RWPE1 (cell line): Measurements from ENCODE around the gene FAM210A.
A peak's percentile ranks its signal among the peaks of the same experiment; 100 is the strongest.
"Not testable (repeated sequence)": the region's sequence is repeated elsewhere in the genome, so short reads cannot be mapped to it uniquely, and the experiment has no call there.

Experiments
- CTCF ChIA-PET: fragments of 350-600 bp; sonication (Branson Sonifier 250); formaldehyde crosslinking; extraction: SDS; loops from one replicate; lab custom pipeline; 2021; lab: Yijun Ruan, JAX
- POLR2A ChIA-PET: fragments of 400-600 bp; formaldehyde crosslinking; extraction: SDS; loops from one replicate; lab custom pipeline; 2020; ENCODE audit warnings: antibody characterized with exemption; ENCODE audit not compliant: low non-redundant PET; lab: Yijun Ruan, JAX
- DNase-seq: peaks from one replicate; pipeline ENCODE4 v3.0.0; 2012; ENCODE audit warnings: low spot score
- H3K27ac ChIP-seq: fragments of 450-650 bp; 2 replicates; pipeline ENCODE4 v1.5.1; 2017
- TF ChIP-seq, protein P1 (sequence below): fragments of 450-650 bp; conservative IDR thresholded peaks from 2 replicates; pipeline ENCODE4 v1.5.1; 2017; ENCODE audit warnings: low read depth, mild to moderate bottlenecking

FAM210A gene

DNA sequence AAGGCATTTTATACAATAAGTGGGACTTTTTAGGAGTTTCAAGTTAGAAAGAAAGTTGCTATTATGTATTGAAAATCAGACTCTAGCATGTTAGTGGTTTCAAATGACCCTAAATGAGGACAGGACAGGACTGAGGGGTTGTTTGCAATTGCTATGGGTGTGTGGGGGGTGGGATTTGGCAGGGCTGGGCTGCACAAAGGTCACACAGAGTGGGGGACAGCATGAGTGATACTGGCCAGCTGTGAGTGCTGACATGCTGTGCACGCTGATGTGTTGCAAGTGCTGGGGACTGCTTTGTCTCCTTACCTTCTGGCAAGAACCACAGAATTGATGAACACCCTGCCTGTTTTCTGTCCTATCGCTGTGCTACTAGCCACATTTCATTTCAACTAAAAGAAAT, 29.9 kb upstream of the FAM210A start:
- TF ChIP-seq, protein P1, sequence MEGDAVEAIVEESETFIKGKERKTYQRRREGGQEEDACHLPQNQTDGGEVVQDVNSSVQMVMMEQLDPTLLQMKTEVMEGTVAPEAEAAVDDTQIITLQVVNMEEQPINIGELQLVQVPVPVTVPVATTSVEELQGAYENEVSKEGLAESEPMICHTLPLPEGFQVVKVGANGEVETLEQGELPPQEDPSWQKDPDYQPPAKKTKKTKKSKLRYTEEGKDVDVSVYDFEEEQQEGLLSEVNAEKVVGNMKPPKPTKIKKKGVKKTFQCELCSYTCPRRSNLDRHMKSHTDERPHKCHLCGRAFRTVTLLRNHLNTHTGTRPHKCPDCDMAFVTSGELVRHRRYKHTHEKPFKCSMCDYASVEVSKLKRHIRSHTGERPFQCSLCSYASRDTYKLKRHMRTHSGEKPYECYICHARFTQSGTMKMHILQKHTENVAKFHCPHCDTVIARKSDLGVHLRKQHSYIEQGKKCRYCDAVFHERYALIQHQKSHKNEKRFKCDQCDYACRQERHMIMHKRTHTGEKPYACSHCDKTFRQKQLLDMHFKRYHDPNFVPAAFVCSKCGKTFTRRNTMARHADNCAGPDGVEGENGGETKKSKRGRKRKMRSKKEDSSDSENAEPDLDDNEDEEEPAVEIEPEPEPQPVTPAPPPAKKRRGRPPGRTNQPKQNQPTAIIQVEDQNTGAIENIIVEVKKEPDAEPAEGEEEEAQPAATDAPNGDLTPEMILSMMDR = no peak
- CTCF ChIA-PET = interaction anchor here (0.8 kb wide), 1 partner anchor 202 kb away, joined by 3 read pairs; no protein-coding TSS in a partner anchor
- POLR2A ChIA-PET = no interaction called here
- DNase-seq = no peak
- no peak overlapping the region for H3K27ac ChIP-seq

DNA sequence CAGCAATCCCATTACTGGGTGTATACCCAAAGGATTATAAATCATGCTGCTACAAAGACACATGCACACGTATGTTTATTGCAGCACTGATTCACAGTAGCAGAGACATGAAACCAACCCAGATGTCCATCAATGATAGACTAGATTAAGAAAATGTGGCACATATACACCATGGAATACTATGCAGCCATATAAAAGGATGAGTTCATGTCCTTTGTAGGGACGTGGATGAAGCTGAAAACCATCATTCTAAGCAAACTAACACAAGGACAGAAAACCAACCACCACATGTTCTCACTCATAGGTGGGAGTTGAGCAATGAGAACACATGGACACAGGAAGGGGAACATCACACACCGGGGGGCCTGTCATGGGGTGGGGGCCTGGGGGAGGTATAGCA, 25.2 kb upstream of the FAM210A start:
- CTCF ChIA-PET = not testable (repeated sequence)

DNA sequence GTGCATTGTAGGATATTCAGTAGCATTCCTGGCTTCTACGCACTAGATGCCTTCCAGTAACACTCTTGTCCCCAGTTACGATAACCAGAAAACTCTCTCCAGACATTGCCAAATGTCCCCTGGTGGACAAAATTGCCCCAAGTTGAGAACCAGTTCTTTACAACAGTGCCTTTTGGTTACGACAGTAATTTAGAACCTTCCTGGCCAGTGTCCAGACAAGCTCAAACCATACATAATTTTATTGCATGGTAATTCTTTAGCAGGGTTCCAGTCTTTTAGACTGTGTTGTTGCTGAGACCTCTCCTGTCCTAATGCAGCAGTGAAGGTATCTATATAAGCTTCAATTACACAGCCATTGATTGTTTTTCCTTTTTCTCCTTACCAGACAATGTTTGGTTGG, 20.3 kb upstream of the FAM210A start:
- ChIA-PET CTCF (no interaction called here), POLR2A (no interaction called here)
- TF ChIP-seq, protein P1 = no peak
- DNase-seq = no peak
- no peak overlapping the region for H3K27ac ChIP-seq

More for the DNA sequence above, 25.2 kb upstream of the FAM210A start:
- DNase-seq, H3K27ac ChIP-seq, POLR2A ChIA-PET: not testable (repeated sequence)

DNA sequence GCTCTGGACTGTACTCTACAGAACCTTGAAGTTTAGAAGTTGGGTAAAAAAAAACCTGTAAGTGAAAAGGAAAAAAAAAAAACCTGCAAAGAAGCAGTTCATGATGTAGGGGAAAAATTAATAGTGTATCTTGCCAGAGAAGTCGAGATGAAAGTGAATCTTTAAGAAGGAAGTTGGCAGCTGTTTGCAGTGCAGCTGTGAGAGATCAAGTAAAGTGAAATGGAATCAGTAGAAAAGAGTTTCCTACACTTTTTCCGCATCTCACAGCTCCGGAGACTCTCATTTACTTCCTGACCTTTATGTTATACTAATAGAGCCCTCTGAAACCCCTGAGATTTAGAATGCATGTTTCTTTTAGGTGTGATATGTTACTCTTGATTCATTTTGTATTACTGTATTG, 19.3 kb upstream of the FAM210A start:
- ChIA-PET CTCF (interaction anchor here (0.7 kb wide), 1 partner anchor 31 kb away, joined by 3 read pairs; no protein-coding TSS in a partner anchor), POLR2A (no interaction called here)
- TF ChIP-seq, protein P1 = no peak
- no peak for DNase-seq
- no peak overlapping the region for H3K27ac ChIP-seq

DNA sequence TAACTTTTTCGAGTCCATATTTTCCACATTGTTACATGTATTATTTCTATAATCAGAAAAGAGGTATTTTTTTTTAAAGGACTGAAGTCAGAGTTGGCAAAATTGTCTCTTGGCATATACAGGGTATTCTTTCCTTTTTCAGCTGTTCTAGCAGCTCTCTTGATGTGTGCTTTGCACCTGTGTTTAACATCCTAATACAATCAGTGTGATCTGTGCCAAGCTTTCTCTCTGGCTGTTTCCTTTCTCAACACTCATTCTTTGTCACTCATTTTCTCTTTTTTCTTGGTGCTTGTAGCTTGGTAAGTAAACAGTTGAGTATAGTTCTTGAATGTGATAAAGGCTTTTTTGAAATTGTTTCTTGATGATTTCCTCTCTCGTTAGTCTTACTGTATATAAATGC, 9.3 kb upstream of the FAM210A start:
- ChIA-PET POLR2A (no interaction called here), CTCF (interaction anchor here (0.6 kb wide), 1 partner anchor 301 kb away, joined by 3 read pairs; no protein-coding TSS in a partner anchor)
- H3K27ac ChIP-seq = no peak overlapping the region
- DNase-seq = no peak
- TF ChIP-seq, protein P1 = no peak

DNA sequence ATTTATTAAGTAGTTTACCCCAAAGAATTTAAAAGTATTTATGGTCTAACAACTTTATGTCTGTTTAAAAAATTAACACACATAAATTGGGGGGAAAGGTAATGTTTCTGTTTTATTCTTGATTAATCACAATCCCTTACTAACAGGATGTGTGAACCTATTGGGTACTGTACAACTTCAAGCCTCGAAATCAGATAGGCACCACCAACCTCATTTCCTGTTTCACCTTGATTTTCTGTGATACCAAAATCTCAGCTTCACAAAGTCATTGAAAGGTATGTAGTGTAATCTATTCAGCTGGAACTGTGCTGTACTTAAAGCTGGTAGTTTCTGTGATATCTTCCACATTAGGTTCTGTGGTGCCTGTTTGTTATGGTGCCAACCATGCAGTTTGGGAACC, 4.1 kb upstream of the FAM210A start:
- no peak overlapping the region for H3K27ac ChIP-seq
- POLR2A ChIA-PET = no interaction called here
- CTCF ChIA-PET = no interaction called here
- TF ChIP-seq, protein P1 = no peak
- DNase-seq = no peak

DNA sequence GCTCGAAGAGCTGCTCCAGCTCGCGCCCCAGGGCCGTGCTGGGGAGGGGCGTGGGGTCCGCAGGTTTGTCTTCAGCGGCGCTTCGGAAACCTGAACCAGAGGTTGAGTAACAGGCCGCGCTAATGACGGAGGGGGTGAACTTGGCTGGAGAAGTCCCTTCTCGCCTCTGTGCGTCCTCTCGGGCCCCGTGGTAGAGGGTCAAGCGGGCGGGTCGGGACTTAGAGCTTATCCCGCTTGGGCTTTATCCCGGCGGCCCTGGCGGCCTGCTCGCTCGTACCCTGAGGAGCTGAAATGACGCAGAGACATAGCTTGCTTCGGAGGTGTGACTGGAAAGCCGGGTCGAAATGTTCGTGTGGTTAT, 594 bp upstream of the FAM210A start:
- H3K27ac ChIP-seq = peak overlapping the region; percentile 85
- ChIA-PET POLR2A (no interaction called here), CTCF (interaction anchor here (0.6 kb wide), 1 partner anchor 87 kb away, joined by 5 read pairs; no protein-coding TSS in a partner anchor)
- DNase-seq = peak; percentile 40
- TF ChIP-seq, protein P1 = no peak
